Peyer's patch (tissue), 4 donors: Measurements from ENCODE around the gene ANKFN1.

Experiments used
- POLR2A ChIP-seq, 2 donors: fragments of 450-650 bp; IDR thresholded peaks; one replicate each; pipeline ENCODE4 v1.5.1; 2017; ENCODE audit warnings: antibody characterized with exemption in 2 of 2, mild to moderate bottlenecking in 2 of 2, moderate library complexity in 2 of 2
- TF ChIP-seq, protein P1 (sequence below), 6 experiments: fragments of 450-650 bp in 4 of 6; fragments of 200-600 bp in 2 of 6; sonication (generic) in 1 of 6; IDR thresholded peaks; one replicate each; pipeline ENCODE4 v1.5.1; 2017 to 2019; ENCODE audit warnings: antibody characterized with exemption in 6 of 6, mild to moderate bottlenecking in 3 of 6, moderate library complexity in 1 of 6

- TF ChIP-seq, protein P1, sequence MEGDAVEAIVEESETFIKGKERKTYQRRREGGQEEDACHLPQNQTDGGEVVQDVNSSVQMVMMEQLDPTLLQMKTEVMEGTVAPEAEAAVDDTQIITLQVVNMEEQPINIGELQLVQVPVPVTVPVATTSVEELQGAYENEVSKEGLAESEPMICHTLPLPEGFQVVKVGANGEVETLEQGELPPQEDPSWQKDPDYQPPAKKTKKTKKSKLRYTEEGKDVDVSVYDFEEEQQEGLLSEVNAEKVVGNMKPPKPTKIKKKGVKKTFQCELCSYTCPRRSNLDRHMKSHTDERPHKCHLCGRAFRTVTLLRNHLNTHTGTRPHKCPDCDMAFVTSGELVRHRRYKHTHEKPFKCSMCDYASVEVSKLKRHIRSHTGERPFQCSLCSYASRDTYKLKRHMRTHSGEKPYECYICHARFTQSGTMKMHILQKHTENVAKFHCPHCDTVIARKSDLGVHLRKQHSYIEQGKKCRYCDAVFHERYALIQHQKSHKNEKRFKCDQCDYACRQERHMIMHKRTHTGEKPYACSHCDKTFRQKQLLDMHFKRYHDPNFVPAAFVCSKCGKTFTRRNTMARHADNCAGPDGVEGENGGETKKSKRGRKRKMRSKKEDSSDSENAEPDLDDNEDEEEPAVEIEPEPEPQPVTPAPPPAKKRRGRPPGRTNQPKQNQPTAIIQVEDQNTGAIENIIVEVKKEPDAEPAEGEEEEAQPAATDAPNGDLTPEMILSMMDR (IDR thresholded peaks at IDR 0.05) = no peak
- TF ChIP-seq POLR2A (IDR thresholded peaks at IDR 0.05) = no peak
Measured at GRCh38 chr17:56292010-56292409, 138.7 kb downstream of the ANKFN1 start.
